BLaER1 treated with 17β-estradiol and CSF1 and Interleukin-3, amounts not matched to agents 10 nM and 100 nM (cell line): ENCODE data around the gene USP47.

Experiments used
- H3K27ac ChIP-seq, 11 experiments: shearing (Covaris generic); formaldehyde crosslinking; 2 replicates each; pipeline ENCODE4 v1.8.1; 2022
- H3K27me3 ChIP-seq, 11 experiments: shearing (Covaris generic); formaldehyde crosslinking; 2 replicates each; pipeline ENCODE4 v1.8.1; 2022
- H3K36me3 ChIP-seq, 11 experiments: shearing (Covaris generic); formaldehyde crosslinking; 2 replicates each; pipeline ENCODE4 v1.8.1; 2022
- H3K4me1 ChIP-seq, 10 experiments: shearing (Covaris generic); formaldehyde crosslinking; 2 replicates each; pipeline ENCODE4 v1.8.1; 2022
- H3K4me2 ChIP-seq, 11 experiments: shearing (Covaris generic); formaldehyde crosslinking; 2 replicates each; pipeline ENCODE4 v1.8.1; 2022
- H3K4me3 ChIP-seq, 10 experiments: shearing (Covaris generic); formaldehyde crosslinking; 2 replicates each; pipeline ENCODE4 v1.8.1; 2022
- H3K9ac ChIP-seq, 11 experiments: shearing (Covaris generic); formaldehyde crosslinking; 2 replicates each; pipeline ENCODE4 v1.8.1; 2022
- H3K9me3 ChIP-seq, 11 experiments: shearing (Covaris generic); formaldehyde crosslinking; replicated peaks in 1 of 11; 2 replicates each; pipeline ENCODE4 v1.8.1; 2022
- H4K20me1 ChIP-seq, 11 experiments: shearing (Covaris generic); formaldehyde crosslinking; 2 replicates each; pipeline ENCODE4 v1.8.1; 2022
- Cebpa-rat ChIP-seq, 11 experiments: shearing (Covaris generic); IDR thresholded peaks; 2 replicates each; pipeline ENCODE4 v1.8.1; 2022

Gene USP47

GRCh38 chr11:11981840-11982239, 140.1 kb downstream of the USP47 start:
- no peaks in the 10 kb centered on the region for H3K27me3 ChIP-seq
- TF ChIP-seq Cebpa-rat (IDR thresholded peaks at IDR 0.05), result no peak
- H3K36me3 ChIP-seq, result no peaks in the 10 kb centered on the region
- H3K4me3 ChIP-seq, result no peak overlapping the region
- H3K9ac ChIP-seq, result no peak overlapping the region
- H3K9me3 ChIP-seq, result no peaks in the 10 kb centered on the region; a peak in 1 of 22 replicates
- no peak overlapping the region for H3K27ac ChIP-seq
- no peaks in the 10 kb centered on the region for H4K20me1 ChIP-seq
- H3K4me1 ChIP-seq, result peaks cover 12 to 25% (median 19%) of the 10 kb centered on the region in 10 experiments
- peak overlapping the region in 6 of 11 experiments; percentile 4 to 52 (median 30); a peak in 10 of 22 replicates for H3K4me2 ChIP-seq

DNA sequence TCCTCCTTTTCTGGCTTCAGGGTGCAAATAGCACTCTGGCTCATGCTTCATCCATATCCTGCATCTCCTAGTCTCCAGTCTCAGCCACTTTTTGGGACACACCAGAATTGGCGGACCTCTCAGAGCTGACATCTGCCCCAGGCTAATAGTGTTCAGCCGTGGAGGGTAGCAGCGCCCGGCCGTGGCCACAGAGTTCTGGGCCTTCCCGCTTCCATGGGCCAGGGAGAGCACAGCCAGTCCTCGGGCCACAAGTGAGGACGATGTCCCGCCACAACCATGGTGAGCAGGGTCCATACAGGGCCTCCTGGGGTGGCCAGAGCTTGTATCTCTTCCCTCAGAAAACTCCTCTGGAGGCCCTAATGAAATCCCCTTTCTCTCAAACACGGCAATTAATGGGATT, 140.7 kb downstream of the USP47 start:
- Histone ChIP-seq H3K4me1 (peaks cover 12 to 25% (median 19%) of the 10 kb centered on the region in 10 experiments), H3K27me3 (no peaks in the 10 kb centered on the region)

GRCh38 chr11:11982975-11983374, 141.2 kb downstream of the USP47 start:
- H3K36me3 ChIP-seq, result no peaks in the 10 kb centered on the region

More for the DNA sequence above, 140.7 kb downstream of the USP47 start:
- Histone ChIP-seq H4K20me1 (no peaks in the 10 kb centered on the region), H3K27ac (no peak overlapping the region), H3K4me2 (peak overlapping the region in 2 of 11 experiments; percentile 13 to 52; a peak in 1 of 22 replicates), H3K9ac (no peak overlapping the region), H3K9me3 (peaks cover 0 to 4% (median 0%) of the 10 kb centered on the region in 11 experiments; a peak in 1 of 22 replicates), H3K4me3 (no peak overlapping the region), H3K36me3 (no peaks in the 10 kb centered on the region)
- no peak for TF ChIP-seq Cebpa-rat (IDR thresholded peaks at IDR 0.05)

GRCh38 chr11:11983427-11983826, 141.7 kb downstream of the USP47 start:
- Histone ChIP-seq H3K9ac (no peak overlapping the region), H3K27me3 (no peaks in the 10 kb centered on the region), H3K4me3 (no peak overlapping the region), H3K9me3 (peaks cover 0 to 5% (median 0%) of the 10 kb centered on the region in 11 experiments; a peak in 1 of 22 replicates), H3K4me1 (peaks cover 12 to 27% (median 19%) of the 10 kb centered on the region in 10 experiments), H3K4me2 (no peak overlapping the region; a peak in 1 of 22 replicates), H3K27ac (no peak overlapping the region), H3K36me3 (no peaks in the 10 kb centered on the region), H4K20me1 (no peaks in the 10 kb centered on the region)
- TF ChIP-seq Cebpa-rat (IDR thresholded peaks at IDR 0.05), result no peak

More at GRCh38 chr11:11982975-11983374, 141.2 kb downstream of the USP47 start:
- peaks cover 0 to 5% (median 0%) of the 10 kb centered on the region in 11 experiments; a peak in 1 of 22 replicates for H3K9me3 ChIP-seq
- no peak overlapping the region for H3K4me2 ChIP-seq
- H3K27ac ChIP-seq, result no peak overlapping the region
- peaks cover 12 to 25% (median 19%) of the 10 kb centered on the region in 10 experiments for H3K4me1 ChIP-seq
- no peaks in the 10 kb centered on the region for H4K20me1 ChIP-seq
- H3K27me3 ChIP-seq, result no peaks in the 10 kb centered on the region
- H3K9ac ChIP-seq, result no peak overlapping the region
- TF ChIP-seq Cebpa-rat (IDR thresholded peaks at IDR 0.05), result no peak
- no peak overlapping the region for H3K4me3 ChIP-seq

GRCh38 chr11:11984563-11984962, 142.8 kb downstream of the USP47 start:
- H3K4me2 ChIP-seq, result peak overlapping the region; percentile 14 to 68 (median 46); a peak in 19 of 22 replicates
- peaks cover 0 to 5% (median 0%) of the 10 kb centered on the region in 11 experiments; a peak in 1 of 22 replicates for H3K9me3 ChIP-seq
- H3K27me3 ChIP-seq, result no peaks in the 10 kb centered on the region
- no peaks in the 10 kb centered on the region for H4K20me1 ChIP-seq
- TF ChIP-seq Cebpa-rat (IDR thresholded peaks at IDR 0.05), result no peak
- H3K36me3 ChIP-seq, result no peaks in the 10 kb centered on the region
- peak overlapping the region in 3 of 11 experiments; percentile 4 to 22 (median 5); a peak in 1 of 22 replicates for H3K27ac ChIP-seq
- H3K4me3 ChIP-seq, result no peak overlapping the region
- 0 out of 22 replicates have a peak overlapping the region, but pooled peaks of 3 of the 11 experiments have one; percentile 18 to 40 (median 27) for H3K9ac ChIP-seq
- peaks cover 12 to 28% (median 19%) of the 10 kb centered on the region in 10 experiments for H3K4me1 ChIP-seq

GRCh38 chr11:11985016-11985715, 143.4 kb downstream of the USP47 start:
- Histone ChIP-seq H3K27ac (0 out of 22 replicates have a peak overlapping the region, but pooled peaks of 1 of the 11 experiments have one; percentile 4), H3K9ac (no peak overlapping the region), H3K9me3 (peaks cover 0 to 5% (median 0%) of the 10 kb centered on the region in 11 experiments; a peak in 1 of 22 replicates), H3K4me2 (peak overlapping the region in 10 of 11 experiments; percentile 14 to 68 (median 46); a peak in 13 of 22 replicates), H3K4me3 (no peak overlapping the region), H4K20me1 (no peaks in the 10 kb centered on the region), H3K4me1 (peaks cover 12 to 32% (median 23%) of the 10 kb centered on the region in 10 experiments), H3K27me3 (no peaks in the 10 kb centered on the region), H3K36me3 (no peaks in the 10 kb centered on the region)
- TF ChIP-seq Cebpa-rat (IDR thresholded peaks at IDR 0.05), result no peak

DNA sequence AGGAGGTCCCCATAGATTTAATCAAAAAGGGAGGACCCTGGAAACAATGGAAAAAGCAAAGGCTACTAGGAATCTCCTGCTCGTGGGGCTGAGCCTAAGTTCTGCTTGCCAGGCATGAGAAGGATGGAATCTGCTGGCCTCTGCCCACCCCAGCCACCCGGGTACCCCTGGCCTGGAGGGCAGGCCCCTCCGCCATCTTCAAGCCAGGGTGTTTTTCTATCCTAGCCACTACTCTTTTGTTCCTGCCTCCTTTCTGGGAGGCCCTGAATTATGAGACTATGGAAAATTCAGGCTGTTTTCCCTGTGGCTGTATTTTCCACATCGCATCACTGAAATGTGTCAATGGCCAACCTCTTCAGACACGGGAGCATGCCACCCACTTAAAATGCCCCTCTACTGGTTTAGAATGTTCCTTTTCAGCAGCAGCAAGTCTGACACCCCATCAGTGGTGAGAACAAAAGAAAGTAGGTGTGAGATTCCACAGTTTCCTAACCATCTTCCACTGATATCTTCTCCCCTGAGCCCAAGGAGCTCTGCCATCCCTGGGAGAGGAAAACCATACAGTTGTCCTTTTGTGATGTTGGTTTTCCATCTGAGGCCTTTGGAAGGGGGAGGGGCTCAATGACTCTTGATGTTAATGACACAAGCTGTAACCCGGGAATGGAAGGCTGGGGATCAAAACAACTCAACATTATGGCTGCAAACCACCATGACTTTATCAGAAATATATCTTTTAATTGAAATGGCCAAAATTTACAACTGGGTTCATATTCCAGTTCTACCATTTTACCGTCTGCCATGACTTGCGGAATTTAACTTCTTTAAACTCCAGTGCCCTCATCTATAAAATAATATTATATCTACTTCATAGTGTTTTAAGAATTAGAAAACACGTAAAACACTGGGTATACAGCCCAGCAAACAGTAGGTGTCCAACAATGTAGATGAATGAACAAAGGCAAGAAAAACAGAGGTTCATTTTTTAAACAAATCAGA, 144.5 kb downstream of the USP47 start:
- Histone ChIP-seq H3K27me3 (no peaks in the 10 kb centered on the region), H3K9me3 (peaks cover 0 to 5% (median 0%) of the 10 kb centered on the region in 11 experiments; a peak in 1 of 22 replicates), H3K4me3 (no peak overlapping the region), H3K4me2 (no peak overlapping the region), H3K9ac (no peak overlapping the region), H3K27ac (no peak overlapping the region), H4K20me1 (no peaks in the 10 kb centered on the region), H3K36me3 (no peaks in the 10 kb centered on the region), H3K4me1 (peaks cover 12 to 37% (median 27%) of the 10 kb centered on the region in 10 experiments)
- no peak for TF ChIP-seq Cebpa-rat (IDR thresholded peaks at IDR 0.05)

- H3K36me3 ChIP-seq, result no peaks in the 10 kb centered on the region
- no peaks in the 10 kb centered on the region for H3K27me3 ChIP-seq
- no peak overlapping the region for H3K9ac ChIP-seq
- TF ChIP-seq Cebpa-rat (IDR thresholded peaks at IDR 0.05), result no peak
- H3K4me3 ChIP-seq, result no peak overlapping the region
- no peaks in the 10 kb centered on the region for H4K20me1 ChIP-seq
- no peak overlapping the region for H3K27ac ChIP-seq
- peaks cover 0 to 5% (median 0%) of the 10 kb centered on the region in 11 experiments; a peak in 1 of 22 replicates for H3K9me3 ChIP-seq
- H3K4me1 ChIP-seq, result peaks cover 12 to 27% (median 22%) of the 10 kb centered on the region in 10 experiments
- no peak overlapping the region for H3K4me2 ChIP-seq
These were observed 145.8 kb downstream of the USP47 start for GRCh38 chr11:11987503-11988022.
